Nephron progenitor cell (in vitro differentiated cells): ENCODE measurements around the gene PRRX2.

ENCODE experiments used
- DNase-seq: peaks from one replicate; pipeline ENCODE4 v3.0.0; 2021
- H3K27ac Mint-ChIP-seq: 2 replicates; pipeline ENCODE4 v1.8.0; 2021; ENCODE audit warnings: mild to moderate bottlenecking, moderate library complexity, mixed read lengths
- H3K27me3 Mint-ChIP-seq: 2 replicates; pipeline ENCODE4 v1.8.0; 2021; ENCODE audit warnings: mild to moderate bottlenecking, low read depth, mixed read lengths; ENCODE audit not compliant: poor library complexity
- H3K36me3 Mint-ChIP-seq: 2 replicates; pipeline ENCODE4 v1.8.0; 2021; ENCODE audit warnings: low read depth, mixed read lengths
- H3K4me1 Mint-ChIP-seq: 2 replicates; pipeline ENCODE4 v1.8.0; 2021; ENCODE audit warnings: mixed read lengths
- H3K4me3 Mint-ChIP-seq: 2 replicates; pipeline ENCODE4 v1.8.0; 2021; ENCODE audit warnings: mild to moderate bottlenecking, moderate library complexity, mixed read lengths
- H3K9me3 Mint-ChIP-seq: 2 replicates; pipeline ENCODE4 v1.8.0; 2021; ENCODE audit warnings: mild to moderate bottlenecking, moderate library complexity, mixed read lengths
- TF ChIP-seq, protein P1 (sequence below): fragments of 200-600 bp; sonication (generic); IDR thresholded peaks from 2 replicates; pipeline ENCODE4 v1.5.0; 2021; ENCODE audit warnings: antibody characterized with exemption

PRRX2 gene

DNA sequence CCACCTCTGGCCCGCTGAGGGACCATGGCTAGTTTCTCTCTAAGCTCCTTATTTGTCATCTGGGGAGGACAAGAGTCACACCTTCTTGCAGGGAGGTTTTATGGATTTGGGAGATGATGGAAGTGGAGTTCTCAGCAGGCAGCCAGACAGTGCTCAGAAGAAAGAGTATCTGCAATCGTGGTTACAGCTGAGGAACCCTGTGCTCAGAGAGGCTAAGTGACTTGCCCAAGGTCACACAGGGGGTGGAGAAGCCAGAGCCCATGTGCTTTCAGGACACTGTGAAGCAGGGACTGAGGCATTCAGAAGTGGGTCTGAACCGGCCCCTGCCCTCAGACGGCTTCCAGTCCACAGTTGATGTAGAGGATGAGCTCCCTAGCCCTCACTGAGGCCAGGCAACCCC lies 10.8 kb downstream of the PRRX2 start:
- H3K27me3 Mint-ChIP-seq: peaks cover 10% of the 10 kb centered on the region
- H3K36me3 Mint-ChIP-seq: peaks cover 4% of the 10 kb centered on the region
- DNase-seq: no peak
- TF ChIP-seq, protein P1, sequence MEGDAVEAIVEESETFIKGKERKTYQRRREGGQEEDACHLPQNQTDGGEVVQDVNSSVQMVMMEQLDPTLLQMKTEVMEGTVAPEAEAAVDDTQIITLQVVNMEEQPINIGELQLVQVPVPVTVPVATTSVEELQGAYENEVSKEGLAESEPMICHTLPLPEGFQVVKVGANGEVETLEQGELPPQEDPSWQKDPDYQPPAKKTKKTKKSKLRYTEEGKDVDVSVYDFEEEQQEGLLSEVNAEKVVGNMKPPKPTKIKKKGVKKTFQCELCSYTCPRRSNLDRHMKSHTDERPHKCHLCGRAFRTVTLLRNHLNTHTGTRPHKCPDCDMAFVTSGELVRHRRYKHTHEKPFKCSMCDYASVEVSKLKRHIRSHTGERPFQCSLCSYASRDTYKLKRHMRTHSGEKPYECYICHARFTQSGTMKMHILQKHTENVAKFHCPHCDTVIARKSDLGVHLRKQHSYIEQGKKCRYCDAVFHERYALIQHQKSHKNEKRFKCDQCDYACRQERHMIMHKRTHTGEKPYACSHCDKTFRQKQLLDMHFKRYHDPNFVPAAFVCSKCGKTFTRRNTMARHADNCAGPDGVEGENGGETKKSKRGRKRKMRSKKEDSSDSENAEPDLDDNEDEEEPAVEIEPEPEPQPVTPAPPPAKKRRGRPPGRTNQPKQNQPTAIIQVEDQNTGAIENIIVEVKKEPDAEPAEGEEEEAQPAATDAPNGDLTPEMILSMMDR: no peak
- peak overlapping the region; percentile 45 for H3K27ac Mint-ChIP-seq
- H3K4me3 Mint-ChIP-seq: no peak overlapping the region
- peaks cover 55% of the 10 kb centered on the region for H3K4me1 Mint-ChIP-seq
- H3K9me3 Mint-ChIP-seq: no peaks in the 10 kb centered on the region

DNA sequence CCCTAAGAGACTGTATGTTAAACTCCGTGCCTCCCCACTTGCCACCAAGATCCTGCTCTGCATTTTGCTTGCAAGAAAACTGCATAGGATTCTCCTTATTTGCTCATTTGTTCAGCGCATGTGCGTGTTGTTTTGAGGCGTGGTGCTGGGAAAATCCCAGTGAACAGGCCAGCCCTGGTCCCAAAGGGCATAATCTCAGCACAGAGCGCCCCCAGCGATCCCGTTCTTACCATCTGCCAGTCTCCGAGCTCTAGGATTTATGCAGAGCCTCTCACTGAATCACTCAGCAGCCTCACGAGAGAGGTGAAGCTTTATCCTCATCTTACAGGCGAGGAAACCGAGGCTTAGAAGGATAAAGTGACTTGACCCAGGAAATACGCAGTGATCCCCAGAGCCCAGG lies 11.5 kb downstream of the PRRX2 start:
- no peak overlapping the region for H3K4me3 Mint-ChIP-seq
- peaks cover 4% of the 10 kb centered on the region for H3K36me3 Mint-ChIP-seq
- H3K4me1 Mint-ChIP-seq: peaks cover 54% of the 10 kb centered on the region
- H3K9me3 Mint-ChIP-seq: no peaks in the 10 kb centered on the region
- TF ChIP-seq, protein P1: no peak
- peaks cover 10% of the 10 kb centered on the region for H3K27me3 Mint-ChIP-seq
- peak overlapping the region; percentile 95 for H3K27ac Mint-ChIP-seq
- no peak for DNase-seq

DNA sequence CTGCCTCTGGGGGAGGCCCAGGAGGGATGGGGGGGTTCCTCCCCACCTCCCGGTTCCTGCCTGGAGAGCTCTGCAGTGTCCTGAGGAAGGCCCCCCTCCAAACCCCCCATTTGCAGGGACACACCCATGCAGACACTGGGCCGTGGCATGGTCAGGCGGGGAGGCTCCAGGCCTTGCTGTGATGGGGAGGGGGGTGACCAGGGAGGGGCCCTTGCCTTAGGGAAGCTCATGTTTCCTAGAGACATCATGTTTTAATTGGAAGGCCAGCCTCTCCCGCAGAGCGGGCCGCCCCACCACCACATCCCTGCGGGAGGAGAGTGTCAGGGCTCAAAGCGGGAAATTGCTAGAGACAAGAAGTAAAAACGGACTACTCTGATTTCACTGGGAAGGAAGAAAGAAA lies 12.0 kb downstream of the PRRX2 start:
- TF ChIP-seq, protein P1: no peak
- DNase-seq: peak; percentile 63
- Mint-ChIP-seq H3K4me3 (peak overlapping the region; percentile 77), H3K27ac (peak overlapping the region; percentile 97), H3K36me3 (peaks cover 4% of the 10 kb centered on the region), H3K4me1 (peaks cover 54% of the 10 kb centered on the region), H3K9me3 (no peaks in the 10 kb centered on the region), H3K27me3 (peaks cover 10% of the 10 kb centered on the region)

DNA sequence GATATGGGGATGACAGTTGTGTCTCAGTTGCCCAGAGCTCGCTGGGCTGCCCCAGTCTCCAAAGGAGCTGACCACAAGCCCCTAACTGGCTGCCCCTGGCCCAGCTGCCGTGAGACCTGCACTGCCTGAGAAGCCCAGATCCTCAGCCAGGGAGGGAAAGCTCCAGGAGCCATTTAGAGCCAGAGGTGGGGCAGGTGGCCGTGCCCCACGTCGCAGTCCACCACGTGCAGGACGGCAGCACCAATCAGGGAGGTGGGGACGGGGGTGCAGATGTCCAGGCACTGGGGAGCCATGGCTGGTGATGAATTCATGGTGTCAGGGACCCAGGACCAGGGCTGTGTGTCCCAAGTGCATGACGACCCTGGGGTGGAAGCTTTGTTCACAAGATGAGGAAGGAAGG lies 13.4 kb downstream of the PRRX2 start:
- Mint-ChIP-seq H3K27ac (peak overlapping the region; percentile 90), H3K36me3 (no peaks in the 10 kb centered on the region), H3K9me3 (no peaks in the 10 kb centered on the region), H3K4me3 (no peak overlapping the region), H3K4me1 (peaks cover 47% of the 10 kb centered on the region), H3K27me3 (peaks cover 10% of the 10 kb centered on the region)
- no peak for DNase-seq
- TF ChIP-seq, protein P1: no peak

DNA sequence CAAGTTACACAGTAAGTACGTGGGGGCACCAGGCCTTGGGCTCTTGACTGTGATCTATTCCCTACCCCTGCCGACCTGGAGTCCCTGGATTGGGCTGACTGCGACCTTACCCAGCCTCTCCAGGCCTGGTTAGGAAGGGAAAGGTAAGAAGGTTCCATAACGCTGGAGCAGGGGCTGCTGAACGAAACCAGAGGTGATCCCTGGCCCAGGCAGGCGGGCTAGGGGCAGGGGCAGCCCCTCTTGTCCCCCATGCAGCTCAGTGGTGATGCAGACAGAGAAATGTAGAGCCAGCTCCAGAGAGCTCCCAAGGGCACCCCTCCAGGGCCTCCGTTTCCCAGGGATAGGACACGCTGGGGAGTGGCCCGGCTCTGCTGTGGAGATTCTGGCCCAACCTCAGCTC lies 14.1 kb downstream of the PRRX2 start:
- Mint-ChIP-seq H3K27ac (no peak overlapping the region), H3K4me3 (no peak overlapping the region)
- DNase-seq: no peak

DNA sequence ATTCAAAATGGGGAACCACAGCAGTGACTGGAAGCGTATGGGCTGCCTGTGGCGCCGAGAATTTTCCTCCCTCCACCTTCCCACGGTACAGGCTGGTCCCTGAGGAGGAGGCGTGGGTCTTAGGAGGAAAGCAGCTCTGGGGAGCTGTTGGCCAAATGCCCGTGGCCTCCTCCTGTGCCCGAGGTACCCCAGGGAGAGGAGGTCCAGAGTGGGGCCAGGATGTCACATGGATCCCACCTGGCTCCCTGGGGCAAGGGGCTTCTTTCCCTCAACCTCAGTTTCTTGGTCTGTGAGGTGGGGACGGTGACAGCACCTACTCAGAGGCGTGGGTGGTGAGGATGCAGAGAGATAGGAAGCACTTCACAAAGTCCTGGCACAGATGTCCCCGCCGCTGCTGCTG lies 16.5 kb downstream of the PRRX2 start:
- H3K27me3 Mint-ChIP-seq: peaks cover 11% of the 10 kb centered on the region
- no peak overlapping the region for H3K4me3 Mint-ChIP-seq
- peaks cover 33% of the 10 kb centered on the region for H3K4me1 Mint-ChIP-seq
- H3K27ac Mint-ChIP-seq: peak overlapping the region; percentile 32
- TF ChIP-seq, protein P1: no peak
- no peaks in the 10 kb centered on the region for H3K9me3 Mint-ChIP-seq
- H3K36me3 Mint-ChIP-seq: peaks cover 5% of the 10 kb centered on the region
- DNase-seq: no peak

More for the DNA sequence above, 14.1 kb downstream of the PRRX2 start:
- TF ChIP-seq, protein P1: no peak
- H3K36me3 Mint-ChIP-seq: peaks cover 4% of the 10 kb centered on the region
- no peaks in the 10 kb centered on the region for H3K9me3 Mint-ChIP-seq
- peaks cover 10% of the 10 kb centered on the region for H3K27me3 Mint-ChIP-seq
- peaks cover 44% of the 10 kb centered on the region for H3K4me1 Mint-ChIP-seq
